OCI-LY3 (cell line): ENCODE results near the gene TRIM44.

Experiments used
- EZH2phosphoT487 ChIP-seq: fragments of 200-600 bp; shearing (Covaris generic); IDR thresholded peaks from 2 replicates; pipeline ENCODE4 v1.6.1; 2018; ENCODE audit warnings: antibody characterized with exemption, mixed run types, low read depth
- TF ChIP-seq, protein P1 (sequence below): fragments of 200-600, 300-600 bp; sonication (generic); IDR thresholded peaks from 2 replicates; pipeline ENCODE4 v1.5.1; 2014; ENCODE audit warnings: antibody characterized with exemption, low read length, low read depth

DNA sequence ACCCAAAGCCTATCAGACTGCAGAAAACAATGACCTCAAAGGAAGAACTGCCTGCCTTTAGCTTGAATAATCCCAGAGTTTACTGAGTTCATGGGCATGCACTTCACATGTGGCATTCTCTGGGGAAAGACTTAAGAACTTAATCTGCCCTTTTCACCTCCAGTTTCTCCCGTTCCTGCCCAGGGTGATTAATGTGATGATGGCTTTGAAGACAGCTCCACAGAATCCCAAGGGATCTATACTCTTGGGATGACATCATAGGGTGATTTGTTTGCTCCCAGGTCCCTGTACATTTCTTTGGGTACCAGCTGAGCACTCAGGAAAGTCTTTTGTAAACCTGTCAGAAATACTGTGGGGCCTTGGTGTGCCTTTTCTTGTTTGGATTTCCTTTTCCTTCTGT, 30.3 kb upstream of the TRIM44 start:
- TF ChIP-seq, protein P1, sequence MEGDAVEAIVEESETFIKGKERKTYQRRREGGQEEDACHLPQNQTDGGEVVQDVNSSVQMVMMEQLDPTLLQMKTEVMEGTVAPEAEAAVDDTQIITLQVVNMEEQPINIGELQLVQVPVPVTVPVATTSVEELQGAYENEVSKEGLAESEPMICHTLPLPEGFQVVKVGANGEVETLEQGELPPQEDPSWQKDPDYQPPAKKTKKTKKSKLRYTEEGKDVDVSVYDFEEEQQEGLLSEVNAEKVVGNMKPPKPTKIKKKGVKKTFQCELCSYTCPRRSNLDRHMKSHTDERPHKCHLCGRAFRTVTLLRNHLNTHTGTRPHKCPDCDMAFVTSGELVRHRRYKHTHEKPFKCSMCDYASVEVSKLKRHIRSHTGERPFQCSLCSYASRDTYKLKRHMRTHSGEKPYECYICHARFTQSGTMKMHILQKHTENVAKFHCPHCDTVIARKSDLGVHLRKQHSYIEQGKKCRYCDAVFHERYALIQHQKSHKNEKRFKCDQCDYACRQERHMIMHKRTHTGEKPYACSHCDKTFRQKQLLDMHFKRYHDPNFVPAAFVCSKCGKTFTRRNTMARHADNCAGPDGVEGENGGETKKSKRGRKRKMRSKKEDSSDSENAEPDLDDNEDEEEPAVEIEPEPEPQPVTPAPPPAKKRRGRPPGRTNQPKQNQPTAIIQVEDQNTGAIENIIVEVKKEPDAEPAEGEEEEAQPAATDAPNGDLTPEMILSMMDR = no peak
- no peak for TF ChIP-seq EZH2phosphoT487
